SK-N-SH treated with all-trans-retinoic acid at 6 μM for 48 hours (cell line): ENCODE measurements around the gene CCDC154.

ENCODE experiments used
- ATAC-seq: fragments of 200-7000 bp; cut with Tn5 transposase; 3 replicates; pipeline ENCODE4 v1.9.1; 2020; ENCODE audit warnings: mild to moderate bottlenecking, moderate library complexity
- BACH2 ChIP-seq: fragments of 250-450 bp; sonication (Bioruptor Pico); IDR thresholded peaks from 2 replicates; pipeline ENCODE4 v1.9.0; 2021; ENCODE audit warnings: mild to moderate bottlenecking, borderline replicate concordance
- CSDC2 ChIP-seq: fragments of 250-450 bp; sonication (Bioruptor Pico); IDR thresholded peaks from 2 replicates; pipeline ENCODE4 v1.5.0; 2020; ENCODE audit warnings: mild to moderate bottlenecking, moderate library complexity
- ESRRG ChIP-seq: fragments of 250-450 bp; sonication (Bioruptor Pico); IDR thresholded peaks from 2 replicates; pipeline ENCODE4 v1.6.1; 2021; ENCODE audit warnings: mild to moderate bottlenecking
- GLIS3 ChIP-seq: fragments of 250-450 bp; sonication (Bioruptor Pico); IDR thresholded peaks from 2 replicates; pipeline ENCODE4 v1.5.0; 2020; ENCODE audit warnings: mild to moderate bottlenecking, moderate library complexity
- ISL1 ChIP-seq: fragments of 250-450 bp; sonication (Bioruptor Pico); IDR thresholded peaks from 2 replicates; pipeline ENCODE4 v2.1.2; 2022; ENCODE audit warnings: mild to moderate bottlenecking, moderate library complexity
- OSR1 ChIP-seq: fragments of 250-450 bp; sonication (Bioruptor Pico); IDR thresholded peaks from 2 replicates; pipeline ENCODE4 v1.8.0; 2022; ENCODE audit warnings: moderate library complexity, mild to moderate bottlenecking, inconsistent platforms
- SNAI2 ChIP-seq: fragments of 250-450 bp; sonication (Bioruptor Pico); IDR thresholded peaks from 2 replicates; pipeline ENCODE4 v1.5.0; 2020; ENCODE audit warnings: mild to moderate bottlenecking, moderate library complexity
- TOX ChIP-seq: fragments of 250-450 bp; sonication (Bioruptor Pico); IDR thresholded peaks from 2 replicates; pipeline ENCODE4 v1.8.0; 2021; ENCODE audit warnings: mild to moderate bottlenecking, moderate library complexity, borderline replicate concordance
- ZC3H10 ChIP-seq: fragments of 250-450 bp; sonication (Bioruptor Pico); IDR thresholded peaks from 2 replicates; pipeline ENCODE4 v1.5.1; 2021; ENCODE audit warnings: mild to moderate bottlenecking, moderate library complexity
- ZFP3 ChIP-seq: fragments of 250-450 bp; sonication (Bioruptor Pico); IDR thresholded peaks from 2 replicates; pipeline ENCODE4 v1.5.0; 2020; ENCODE audit warnings: mild to moderate bottlenecking, moderate library complexity
- ZFP30 ChIP-seq: fragments of 450-650 bp; formaldehyde crosslinking; IDR thresholded peaks from 2 replicates; pipeline ENCODE4 v1.5.0; 2022; ENCODE audit warnings: mild to moderate bottlenecking, moderate library complexity
- ZNF565 ChIP-seq: fragments of 450-650 bp; formaldehyde crosslinking; conservative IDR thresholded peaks from 2 replicates; pipeline ENCODE4 v1.5.0; 2020; ENCODE audit warnings: low read depth, mild to moderate bottlenecking, moderate library complexity
- ZNF70 ChIP-seq: fragments of 450-650 bp; formaldehyde crosslinking; IDR thresholded peaks from 2 replicates; pipeline ENCODE4 v1.5.0; 2020; ENCODE audit warnings: mild to moderate bottlenecking, moderate library complexity
- TF ChIP-seq, protein P1 (sequence below): fragments of 250-450 bp; sonication (Bioruptor Pico); IDR thresholded peaks from 2 replicates; pipeline ENCODE4 v1.8.0; 2020; ENCODE audit warnings: mild to moderate bottlenecking, moderate library complexity, borderline replicate concordance
- TF ChIP-seq, protein P2 (sequence below): fragments of 250-450 bp; sonication (Bioruptor Pico); IDR thresholded peaks from 2 replicates; pipeline ENCODE4 v1.8.0; 2021; ENCODE audit warnings: low read depth, mild to moderate bottlenecking, moderate library complexity, borderline replicate concordance
- TF ChIP-seq, protein P3 (sequence below): fragments of 250-450 bp; sonication (Bioruptor Pico); IDR thresholded peaks from 2 replicates; pipeline ENCODE4 v1.5.0; 2020; ENCODE audit warnings: mild to moderate bottlenecking, moderate library complexity
- TF ChIP-seq, protein P4 (sequence below): fragments of 250-450 bp; sonication (Bioruptor Pico); IDR thresholded peaks from 2 replicates; pipeline ENCODE4 v1.5.1; 2021; ENCODE audit warnings: mild to moderate bottlenecking, moderate library complexity
- TF ChIP-seq, protein P5 (sequence below): fragments of 250-450 bp; sonication (Bioruptor Pico); IDR thresholded peaks from 2 replicates; pipeline ENCODE4 v1.5.1; 2020; ENCODE audit warnings: low read depth, mild to moderate bottlenecking, moderate library complexity

Gene CCDC154

DNA sequence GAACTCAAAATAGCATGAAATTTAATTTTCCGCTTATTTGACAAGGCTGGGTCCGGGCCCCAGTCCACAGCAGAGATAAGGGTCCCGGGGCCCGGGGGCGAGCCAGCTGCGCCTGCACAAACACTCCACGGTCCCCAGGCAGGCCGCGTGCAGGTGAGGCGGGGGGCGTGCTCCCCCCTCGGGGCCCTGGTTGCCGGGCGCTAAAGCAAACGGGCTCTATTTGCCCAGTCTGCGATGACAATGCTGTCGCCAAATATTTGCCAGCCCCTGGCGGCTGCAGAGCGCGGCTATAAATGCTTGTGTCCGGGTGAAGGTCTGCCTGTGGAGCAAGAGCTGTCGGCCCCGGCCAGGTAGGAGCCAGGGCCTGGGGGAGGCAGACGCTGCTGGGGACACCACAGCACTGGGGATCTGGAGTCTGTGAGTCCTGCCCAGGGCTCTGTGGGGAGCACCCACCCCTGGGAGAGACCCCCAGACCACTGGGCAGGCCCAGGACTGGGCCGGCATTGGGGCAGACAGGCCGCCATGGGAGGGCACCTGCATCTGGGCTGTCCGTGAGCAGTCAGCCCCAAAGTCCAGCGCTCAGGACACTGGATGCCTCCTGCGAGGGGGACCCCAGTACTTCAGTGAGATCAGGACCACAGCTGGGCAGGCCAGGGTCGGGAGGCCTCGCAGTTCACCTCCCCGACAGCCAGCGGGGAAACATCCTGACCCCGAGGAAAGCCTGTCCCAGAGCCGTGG is 13.4 kb downstream of the CCDC154 start, which contains the start of gene PERCC1:
Gene PERCC1 (plus strand): TSS at position 320 of the 738 bp plus-strand sequence. CDS start 1,516 bp downstream, outside the sequence.
- TF ChIP-seq GLIS3, result no peak
- no peak for TF ChIP-seq ZNF565 (CRISPR knock-in tag)
- TF ChIP-seq TOX (CRISPR knock-in tag), result no peak
- TF ChIP-seq ZNF70, result no peak
- no peak for TF ChIP-seq BACH2 (CRISPR knock-in tag)
- no peak for TF ChIP-seq ZFP30 (CRISPR knock-in tag)
- TF ChIP-seq, protein P1, sequence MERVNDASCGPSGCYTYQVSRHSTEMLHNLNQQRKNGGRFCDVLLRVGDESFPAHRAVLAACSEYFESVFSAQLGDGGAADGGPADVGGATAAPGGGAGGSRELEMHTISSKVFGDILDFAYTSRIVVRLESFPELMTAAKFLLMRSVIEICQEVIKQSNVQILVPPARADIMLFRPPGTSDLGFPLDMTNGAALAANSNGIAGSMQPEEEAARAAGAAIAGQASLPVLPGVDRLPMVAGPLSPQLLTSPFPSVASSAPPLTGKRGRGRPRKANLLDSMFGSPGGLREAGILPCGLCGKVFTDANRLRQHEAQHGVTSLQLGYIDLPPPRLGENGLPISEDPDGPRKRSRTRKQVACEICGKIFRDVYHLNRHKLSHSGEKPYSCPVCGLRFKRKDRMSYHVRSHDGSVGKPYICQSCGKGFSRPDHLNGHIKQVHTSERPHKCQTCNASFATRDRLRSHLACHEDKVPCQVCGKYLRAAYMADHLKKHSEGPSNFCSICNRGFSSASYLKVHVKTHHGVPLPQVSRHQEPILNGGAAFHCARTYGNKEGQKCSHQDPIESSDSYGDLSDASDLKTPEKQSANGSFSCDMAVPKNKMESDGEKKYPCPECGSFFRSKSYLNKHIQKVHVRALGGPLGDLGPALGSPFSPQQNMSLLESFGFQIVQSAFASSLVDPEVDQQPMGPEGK (CRISPR knock-in tag), result no peak
- TF ChIP-seq ISL1 (CRISPR knock-in tag), result no peak
- TF ChIP-seq, protein P2, sequence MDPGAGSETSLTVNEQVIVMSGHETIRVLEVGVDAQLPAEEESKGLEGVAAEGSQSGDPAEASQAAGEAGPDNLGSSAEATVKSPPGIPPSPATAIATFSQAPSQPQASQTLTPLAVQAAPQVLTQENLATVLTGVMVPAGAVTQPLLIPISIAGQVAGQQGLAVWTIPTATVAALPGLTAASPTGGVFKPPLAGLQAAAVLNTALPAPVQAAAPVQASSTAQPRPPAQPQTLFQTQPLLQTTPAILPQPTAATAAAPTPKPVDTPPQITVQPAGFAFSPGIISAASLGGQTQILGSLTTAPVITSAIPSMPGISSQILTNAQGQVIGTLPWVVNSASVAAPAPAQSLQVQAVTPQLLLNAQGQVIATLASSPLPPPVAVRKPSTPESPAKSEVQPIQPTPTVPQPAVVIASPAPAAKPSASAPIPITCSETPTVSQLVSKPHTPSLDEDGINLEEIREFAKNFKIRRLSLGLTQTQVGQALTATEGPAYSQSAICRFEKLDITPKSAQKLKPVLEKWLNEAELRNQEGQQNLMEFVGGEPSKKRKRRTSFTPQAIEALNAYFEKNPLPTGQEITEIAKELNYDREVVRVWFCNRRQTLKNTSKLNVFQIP (CRISPR knock-in tag), result no peak
- no peak for TF ChIP-seq OSR1
- no peak for TF ChIP-seq ESRRG (CRISPR knock-in tag)
- ATAC-seq, result no peak

DNA sequence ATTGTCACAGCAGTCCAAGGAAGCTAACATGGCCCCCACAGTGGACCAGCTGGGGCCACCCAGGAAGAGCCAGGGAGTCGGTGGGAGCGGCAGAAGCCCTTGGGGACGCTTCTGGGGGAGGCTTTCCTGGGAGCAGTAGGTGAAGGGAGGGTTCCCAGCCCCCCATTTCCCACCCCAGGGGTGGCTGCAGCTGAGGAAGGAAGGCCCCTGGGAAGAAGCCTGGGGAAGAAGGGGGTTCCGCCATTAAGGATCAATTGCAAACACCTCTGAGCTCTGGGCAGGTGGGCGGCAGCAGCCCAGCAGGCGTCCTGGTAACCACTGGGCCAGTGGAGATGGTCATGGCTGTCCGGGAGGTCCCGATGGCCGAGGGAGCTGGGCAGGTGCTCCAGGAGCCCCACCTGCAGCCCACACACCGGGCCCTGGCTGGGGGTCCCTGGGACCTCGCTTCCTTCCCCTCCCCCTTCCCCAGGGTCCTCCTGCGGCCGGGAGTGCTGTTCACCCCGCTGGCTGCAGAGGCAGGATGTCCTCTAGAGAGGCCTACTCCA is 14.1 kb downstream of the CCDC154 start:
- no peak for ATAC-seq
- TF ChIP-seq, protein P3, sequence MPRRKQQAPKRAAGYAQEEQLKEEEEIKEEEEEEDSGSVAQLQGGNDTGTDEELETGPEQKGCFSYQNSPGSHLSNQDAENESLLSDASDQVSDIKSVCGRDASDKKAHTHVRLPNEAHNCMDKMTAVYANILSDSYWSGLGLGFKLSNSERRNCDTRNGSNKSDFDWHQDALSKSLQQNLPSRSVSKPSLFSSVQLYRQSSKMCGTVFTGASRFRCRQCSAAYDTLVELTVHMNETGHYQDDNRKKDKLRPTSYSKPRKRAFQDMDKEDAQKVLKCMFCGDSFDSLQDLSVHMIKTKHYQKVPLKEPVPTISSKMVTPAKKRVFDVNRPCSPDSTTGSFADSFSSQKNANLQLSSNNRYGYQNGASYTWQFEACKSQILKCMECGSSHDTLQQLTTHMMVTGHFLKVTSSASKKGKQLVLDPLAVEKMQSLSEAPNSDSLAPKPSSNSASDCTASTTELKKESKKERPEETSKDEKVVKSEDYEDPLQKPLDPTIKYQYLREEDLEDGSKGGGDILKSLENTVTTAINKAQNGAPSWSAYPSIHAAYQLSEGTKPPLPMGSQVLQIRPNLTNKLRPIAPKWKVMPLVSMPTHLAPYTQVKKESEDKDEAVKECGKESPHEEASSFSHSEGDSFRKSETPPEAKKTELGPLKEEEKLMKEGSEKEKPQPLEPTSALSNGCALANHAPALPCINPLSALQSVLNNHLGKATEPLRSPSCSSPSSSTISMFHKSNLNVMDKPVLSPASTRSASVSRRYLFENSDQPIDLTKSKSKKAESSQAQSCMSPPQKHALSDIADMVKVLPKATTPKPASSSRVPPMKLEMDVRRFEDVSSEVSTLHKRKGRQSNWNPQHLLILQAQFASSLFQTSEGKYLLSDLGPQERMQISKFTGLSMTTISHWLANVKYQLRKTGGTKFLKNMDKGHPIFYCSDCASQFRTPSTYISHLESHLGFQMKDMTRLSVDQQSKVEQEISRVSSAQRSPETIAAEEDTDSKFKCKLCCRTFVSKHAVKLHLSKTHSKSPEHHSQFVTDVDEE (CRISPR knock-in tag), result no peak
- TF ChIP-seq OSR1, result no peak
- no peak for TF ChIP-seq ZFP3 (CRISPR knock-in tag)
- TF ChIP-seq ISL1 (CRISPR knock-in tag), result no peak
- TF ChIP-seq ZNF70, result no peak
- TF ChIP-seq, protein P1 (CRISPR knock-in tag), result no peak
- TF ChIP-seq, protein P4, sequence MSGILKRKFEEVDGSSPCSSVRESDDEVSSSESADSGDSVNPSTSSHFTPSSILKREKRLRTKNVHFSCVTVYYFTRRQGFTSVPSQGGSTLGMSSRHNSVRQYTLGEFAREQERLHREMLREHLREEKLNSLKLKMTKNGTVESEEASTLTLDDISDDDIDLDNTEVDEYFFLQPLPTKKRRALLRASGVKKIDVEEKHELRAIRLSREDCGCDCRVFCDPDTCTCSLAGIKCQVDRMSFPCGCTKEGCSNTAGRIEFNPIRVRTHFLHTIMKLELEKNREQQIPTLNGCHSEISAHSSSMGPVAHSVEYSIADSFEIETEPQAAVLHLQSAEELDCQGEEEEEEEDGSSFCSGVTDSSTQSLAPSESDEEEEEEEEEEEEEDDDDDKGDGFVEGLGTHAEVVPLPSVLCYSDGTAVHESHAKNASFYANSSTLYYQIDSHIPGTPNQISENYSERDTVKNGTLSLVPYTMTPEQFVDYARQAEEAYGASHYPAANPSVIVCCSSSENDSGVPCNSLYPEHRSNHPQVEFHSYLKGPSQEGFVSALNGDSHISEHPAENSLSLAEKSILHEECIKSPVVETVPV (CRISPR knock-in tag), result no peak
- no peak for TF ChIP-seq SNAI2
- no peak for TF ChIP-seq CSDC2 (CRISPR knock-in tag)
- TF ChIP-seq, protein P5, sequence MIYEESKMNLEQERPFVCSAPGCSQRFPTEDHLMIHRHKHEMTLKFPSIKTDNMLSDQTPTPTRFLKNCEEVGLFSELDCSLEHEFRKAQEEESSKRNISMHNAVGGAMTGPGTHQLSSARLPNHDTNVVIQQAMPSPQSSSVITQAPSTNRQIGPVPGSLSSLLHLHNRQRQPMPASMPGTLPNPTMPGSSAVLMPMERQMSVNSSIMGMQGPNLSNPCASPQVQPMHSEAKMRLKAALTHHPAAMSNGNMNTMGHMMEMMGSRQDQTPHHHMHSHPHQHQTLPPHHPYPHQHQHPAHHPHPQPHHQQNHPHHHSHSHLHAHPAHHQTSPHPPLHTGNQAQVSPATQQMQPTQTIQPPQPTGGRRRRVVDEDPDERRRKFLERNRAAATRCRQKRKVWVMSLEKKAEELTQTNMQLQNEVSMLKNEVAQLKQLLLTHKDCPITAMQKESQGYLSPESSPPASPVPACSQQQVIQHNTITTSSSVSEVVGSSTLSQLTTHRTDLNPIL (CRISPR knock-in tag), result no peak
- no peak for TF ChIP-seq ZC3H10 (CRISPR knock-in tag)
